Natural killer cell (primary cell): Measurements from ENCODE around the gene DSC2. TPM values are rescaled to one million over a fixed set of nuclear protein-coding genes. Genes with fewer than 3 reads are reported as not detected.

Experiments used
- ATAC-seq, 3 donors: fragments of 150-1000 bp in 2 of 3; fragments of 200-7000 bp in 1 of 3; cut with Tn5 transposase; 1 replicate in 1 of 3; 2 replicates in 2 of 3; pipeline ENCODE4 v1.10.0; 2021; ENCODE audit warnings: mild to moderate bottlenecking in 2 of 3, moderate library complexity in 2 of 3
- DNase-seq, 2 donors: peaks; one replicate each; pipeline versions ENCODE4 v3.0.0 to v3.0.0-alpha.2; 2013 to 2021; ENCODE audit warnings: mixed read lengths in 1 of 2
- H3K27ac ChIP-seq: one replicate; pipeline ENCODE4 v1.5.1; 2013; ENCODE audit warnings: mild to moderate bottlenecking, low read length
- H3K27me3 ChIP-seq: one replicate; pipeline ENCODE4 v1.6.1; 2013; ENCODE audit warnings: low read length; ENCODE audit not compliant: control insufficient read depth, insufficient read depth
- H3K36me3 ChIP-seq: one replicate; pipeline ENCODE4 v1.6.1; 2013; ENCODE audit warnings: low read length; ENCODE audit not compliant: control insufficient read depth, insufficient read depth
- H3K4me1 ChIP-seq: one replicate; pipeline ENCODE4 v1.6.1; 2013; ENCODE audit warnings: low read length; ENCODE audit not compliant: control insufficient read depth, insufficient read depth
- H3K4me3 ChIP-seq: one replicate; pipeline ENCODE4 v1.5.1; 2013; ENCODE audit warnings: low read length
- H3K9me3 ChIP-seq: one replicate; pipeline ENCODE4 v1.6.1; 2013; ENCODE audit warnings: low read length; ENCODE audit not compliant: control insufficient read depth, insufficient read depth
- H3K27ac Mint-ChIP-seq, 2 donors: one replicate each; pipeline ENCODE4 v1.8.0; 2022; ENCODE audit warnings: mild to moderate bottlenecking in 2 of 2, mixed read lengths in 2 of 2, moderate library complexity in 1 of 2
- H3K27me3 Mint-ChIP-seq, 2 donors: one replicate each; pipeline ENCODE4 v1.8.0; 2022; ENCODE audit warnings: low read depth in 2 of 2, mixed read lengths in 2 of 2
- H3K36me3 Mint-ChIP-seq: one replicate; pipeline ENCODE4 v1.8.0; 2022; ENCODE audit warnings: mixed read lengths
- H3K4me1 Mint-ChIP-seq, 2 donors: one replicate each; pipeline ENCODE4 v1.8.0; 2022; ENCODE audit warnings: mixed read lengths in 2 of 2
- H3K4me3 Mint-ChIP-seq: one replicate; pipeline ENCODE4 v1.8.0; 2022; ENCODE audit warnings: mild to moderate bottlenecking, moderate library complexity, mixed read lengths
- H3K9me3 Mint-ChIP-seq, 2 donors: one replicate each; pipeline ENCODE4 v1.8.0; 2022; ENCODE audit warnings: mixed read lengths in 2 of 2
- WGBS: methylation state at CpG from one replicate; pipeline ENCODE4 v1.1.7; 2013; ENCODE audit warnings: missing lambda C conversion rate; ENCODE audit not compliant: insufficient coverage; 5-methylcytosine and 5-hydroxymethylcytosine counted together
- intact Hi-C: fragments of 100-400 bp; cut with micrococcal nuclease; formaldehyde crosslinking; loops from one replicate; pipeline ENCODE4 v1.14.2; 2022
- total RNA-seq, 4 donors: library from RNA; stranded (reverse); fragments of 120-200 nt in 1 of 4; gene quantifications; one replicate each; pipeline versions ENCODE4 v1.2.3 to v1.2.4, GENCODE V29; 2013 to 2022
- TF ChIP-seq, protein P1 (sequence below): fragments of 200-600 bp; IDR thresholded peaks from one replicate; pipeline ENCODE4 v1.8.0; 2022; ENCODE audit warnings: antibody characterized with exemption

DSC2 gene
- total RNA-seq, 3 donors from 2014 or later (not counting 1 experiment from before 2014, with no cell fraction given) = 0.32 to 0.40 TPM; not detected in 1

DNA sequence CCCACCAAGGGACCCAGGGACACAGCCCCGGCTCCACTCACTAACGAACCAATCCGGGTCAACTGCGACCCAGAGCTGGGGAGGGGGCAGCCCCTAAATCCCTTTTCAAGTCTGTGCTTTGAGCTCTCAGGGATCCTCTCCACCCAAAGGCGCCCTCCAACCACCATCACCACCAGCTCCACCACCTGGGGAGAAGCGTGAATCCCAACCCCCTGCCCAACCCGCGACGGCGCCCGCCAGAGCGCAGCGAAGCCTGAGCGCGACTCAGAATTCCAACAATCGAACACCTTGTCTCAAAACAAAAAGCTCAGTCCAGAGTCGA lies 60.2 kb downstream of the DSC2 start:
- no peaks in the 10 kb centered on the region for H3K4me1 Mint-ChIP-seq
- H3K27ac Mint-ChIP-seq = no peak overlapping the region
- intact Hi-C loops = no loop called here
- DNase-seq (no peak), ATAC-seq (no peak)
- no peak overlapping the region for H3K4me3 Mint-ChIP-seq
- H3K36me3 Mint-ChIP-seq = peaks cover 7% of the 10 kb centered on the region
- 13% methylated on average over 17 of the region's 17 CpGs for WGBS
- H3K27ac ChIP-seq = no peak overlapping the region
- peaks cover 5 to 9% of the 10 kb centered on the region in 2 donors for H3K9me3 Mint-ChIP-seq
- H3K36me3 ChIP-seq = no peaks in the 10 kb centered on the region
- H3K4me1 ChIP-seq = peaks cover 6% of the 10 kb centered on the region
- peaks cover 9% of the 10 kb centered on the region for H3K9me3 ChIP-seq
- TF ChIP-seq, protein P1, sequence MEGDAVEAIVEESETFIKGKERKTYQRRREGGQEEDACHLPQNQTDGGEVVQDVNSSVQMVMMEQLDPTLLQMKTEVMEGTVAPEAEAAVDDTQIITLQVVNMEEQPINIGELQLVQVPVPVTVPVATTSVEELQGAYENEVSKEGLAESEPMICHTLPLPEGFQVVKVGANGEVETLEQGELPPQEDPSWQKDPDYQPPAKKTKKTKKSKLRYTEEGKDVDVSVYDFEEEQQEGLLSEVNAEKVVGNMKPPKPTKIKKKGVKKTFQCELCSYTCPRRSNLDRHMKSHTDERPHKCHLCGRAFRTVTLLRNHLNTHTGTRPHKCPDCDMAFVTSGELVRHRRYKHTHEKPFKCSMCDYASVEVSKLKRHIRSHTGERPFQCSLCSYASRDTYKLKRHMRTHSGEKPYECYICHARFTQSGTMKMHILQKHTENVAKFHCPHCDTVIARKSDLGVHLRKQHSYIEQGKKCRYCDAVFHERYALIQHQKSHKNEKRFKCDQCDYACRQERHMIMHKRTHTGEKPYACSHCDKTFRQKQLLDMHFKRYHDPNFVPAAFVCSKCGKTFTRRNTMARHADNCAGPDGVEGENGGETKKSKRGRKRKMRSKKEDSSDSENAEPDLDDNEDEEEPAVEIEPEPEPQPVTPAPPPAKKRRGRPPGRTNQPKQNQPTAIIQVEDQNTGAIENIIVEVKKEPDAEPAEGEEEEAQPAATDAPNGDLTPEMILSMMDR = no peak
- no peak overlapping the region for H3K4me3 ChIP-seq
- peaks cover 30 to 37% of the 10 kb centered on the region in 2 donors for H3K27me3 Mint-ChIP-seq
- H3K27me3 ChIP-seq = peaks cover 26% of the 10 kb centered on the region

DNA sequence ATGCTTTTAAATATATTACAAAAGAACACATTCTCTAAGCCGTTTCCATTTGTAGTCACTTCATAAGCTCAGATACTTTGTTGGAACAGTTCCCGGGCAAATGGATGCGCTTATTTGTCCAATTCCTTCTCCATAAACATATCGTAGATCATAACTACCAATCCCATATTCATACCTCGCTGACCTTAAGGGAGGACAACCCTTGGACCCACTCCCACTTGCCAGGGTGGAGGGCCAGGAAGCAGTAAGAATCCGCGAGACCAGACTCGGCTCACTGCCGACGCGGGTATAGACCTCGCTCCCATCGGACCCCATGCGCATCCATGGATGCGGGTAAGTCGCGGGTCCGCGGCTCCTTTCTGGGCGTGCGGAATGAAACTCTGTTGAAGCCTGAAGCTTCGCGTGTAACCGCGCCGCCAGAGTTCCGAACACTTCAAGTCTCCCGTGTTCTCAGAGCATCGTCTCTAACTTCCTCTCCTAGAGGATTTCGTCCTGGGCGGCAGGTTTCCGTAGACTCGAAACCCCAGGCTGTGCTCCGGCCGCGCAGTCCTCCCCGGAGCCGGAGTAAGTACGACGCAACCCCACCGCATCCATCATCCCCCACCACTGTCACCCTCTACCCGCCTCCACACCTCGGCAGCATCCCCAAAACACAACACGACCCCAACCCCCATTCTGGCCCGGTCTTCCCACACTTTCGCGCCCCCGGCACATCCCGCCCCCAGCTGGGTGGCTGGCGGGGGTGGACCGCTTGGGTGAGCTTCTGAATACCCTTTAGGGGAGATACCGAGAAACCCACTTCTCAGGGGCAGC lies 60.7 kb downstream of the DSC2 start:
- TF ChIP-seq, protein P1 = no peak
- ATAC-seq (no peak), DNase-seq (no peak)
- peaks cover 6% of the 10 kb centered on the region for H3K4me1 ChIP-seq
- Mint-ChIP-seq H3K36me3 (peaks cover 7% of the 10 kb centered on the region), H3K27ac (no peak overlapping the region), H3K27me3 (peaks cover 30 to 37% of the 10 kb centered on the region in 2 donors), H3K4me3 (no peak overlapping the region), H3K9me3 (peaks cover 5 to 7% of the 10 kb centered on the region in 2 donors), H3K4me1 (no peaks in the 10 kb centered on the region)
- intact Hi-C loops = no loop called here
- no peaks in the 10 kb centered on the region for H3K36me3 ChIP-seq
- peaks cover 26% of the 10 kb centered on the region for H3K27me3 ChIP-seq
- WGBS = 9% methylated on average over 52 of the region's 52 CpGs
- peaks cover 9% of the 10 kb centered on the region for H3K9me3 ChIP-seq
- no peak overlapping the region for H3K4me3 ChIP-seq
- H3K27ac ChIP-seq = no peak overlapping the region

DNA sequence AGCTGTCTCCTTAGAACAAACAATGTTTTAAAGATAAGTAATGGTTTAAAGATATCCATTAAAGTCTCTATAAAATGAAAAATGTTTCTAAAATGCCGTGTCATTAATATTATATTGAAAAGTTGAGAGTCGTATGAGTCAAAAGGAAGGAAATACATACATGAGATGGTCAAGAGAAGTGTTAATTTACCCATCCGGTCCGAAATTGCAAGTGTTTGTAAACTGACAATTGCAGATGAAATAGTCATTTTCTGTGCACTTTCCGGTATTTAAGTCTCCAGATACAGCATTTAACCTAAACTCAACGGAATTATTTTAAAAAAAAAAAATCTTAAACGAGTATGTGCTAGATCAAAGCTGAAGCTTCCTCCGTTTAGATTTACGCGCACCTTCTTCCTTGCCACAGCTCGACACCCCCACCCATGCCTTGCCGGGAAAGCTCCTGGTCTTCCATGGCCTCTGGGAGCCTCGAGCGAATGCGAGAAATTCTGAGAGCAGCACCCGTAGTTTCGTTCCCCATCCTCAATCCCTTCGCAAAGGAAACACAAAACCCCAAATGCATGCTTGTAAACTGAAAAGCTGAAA lies 61.4 kb downstream of the DSC2 start:
- WGBS = 10% methylated on average over 17 of the region's 18 CpGs
- peaks cover 30 to 37% of the 10 kb centered on the region in 2 donors for H3K27me3 Mint-ChIP-seq
- no peak overlapping the region for H3K4me3 Mint-ChIP-seq
- H3K4me1 Mint-ChIP-seq = no peaks in the 10 kb centered on the region
- TF ChIP-seq, protein P1 = no peak
- Histone ChIP-seq H3K27ac (no peak overlapping the region), H3K36me3 (no peaks in the 10 kb centered on the region), H3K4me1 (peaks cover 6% of the 10 kb centered on the region), H3K9me3 (peaks cover 9% of the 10 kb centered on the region), H3K4me3 (no peak overlapping the region), H3K27me3 (peaks cover 26% of the 10 kb centered on the region)
- intact Hi-C loops = no loop called here
- DNase-seq = no peak
- H3K9me3 Mint-ChIP-seq = peaks cover 4 to 5% of the 10 kb centered on the region in 2 donors
- ATAC-seq = no peak
- H3K27ac Mint-ChIP-seq = no peak overlapping the region
- peaks cover 7% of the 10 kb centered on the region for H3K36me3 Mint-ChIP-seq
